GM19035 (cell line): ENCODE data around the gene ASCL2.

Source experiments
- ATAC-seq: cut with Tn5 transposase; IDR thresholded peaks from one replicate; pipeline ENCODE4 v1.9.1; 2021; ENCODE audit not compliant: unreplicated experiment

ASCL2 gene

GRCh38 chr11:2309251-2310072 lies 39.1 kb upstream of the ASCL2 start:
- no peak for ATAC-seq

GRCh38 chr11:2308713-2309112 lies 38.3 kb upstream of the ASCL2 start:
- no peak for ATAC-seq

GRCh38 chr11:2307501-2308331 lies 37.3 kb upstream of the ASCL2 start:
- ATAC-seq, result no peak

GRCh38 chr11:2306877-2307500 lies 36.6 kb upstream of the ASCL2 start:
- ATAC-seq, result no peak

- ATAC-seq, result no peak
These were observed 36.0 kb upstream of the ASCL2 start for GRCh38 chr11:2306452-2306823.

GRCh38 chr11:2305788-2306451 lies 35.5 kb upstream of the ASCL2 start:
- ATAC-seq, result no peak

GRCh38 chr11:2305140-2305778 lies 34.9 kb upstream of the ASCL2 start:
- ATAC-seq, result no peak

- ATAC-seq, result no peak
These were observed 34.2 kb upstream of the ASCL2 start for GRCh38 chr11:2304506-2305139.

- no peak for ATAC-seq
These were observed 33.5 kb upstream of the ASCL2 start for GRCh38 chr11:2303627-2304505.

GRCh38 chr11:2302896-2303626 lies 32.7 kb upstream of the ASCL2 start:
- ATAC-seq, result no peak

GRCh38 chr11:2302306-2302895 lies 32.0 kb upstream of the ASCL2 start:
- ATAC-seq, result no peak

- no peak for ATAC-seq
These were observed 31.4 kb upstream of the ASCL2 start, which contains the start of the genes C11orf21 and TSPAN32 for GRCh38 chr11:2301631-2302305. Gene C11orf21, minus strand, starts transcription at chr11:2301918. Its CDS starts 110 bp downstream, at chr11:2301808. Gene TSPAN32, plus strand, starts transcription at chr11:2302013. Its CDS starts 137 bp downstream, at chr11:2302150.

GRCh38 chr11:2300936-2301630 lies 30.7 kb upstream of the ASCL2 start:
- ATAC-seq, result no peak

- ATAC-seq, result no peak
These were observed 30.0 kb upstream of the ASCL2 start for GRCh38 chr11:2300290-2300935.

- ATAC-seq, result no peak
These were observed 29.4 kb upstream of the ASCL2 start for GRCh38 chr11:2299773-2300172.
